Endothelial cell of umbilical vein (primary cell): ENCODE results near the gene GFI1B. TPM values are rescaled to one million over a fixed set of nuclear protein-coding genes. Genes with fewer than 3 reads are reported as not detected.

Experiments
- BruUV-seq: library from RNA; stranded (reverse); fragments of 400-500 nt; replicated peaks from 2 replicates; lab custom pipeline; 2021; lab: Mats Ljungman, UMichigan
- CTCF ChIA-PET: fragments of 300-600, 350-600 bp; sonication (Branson Sonifier 250); formaldehyde crosslinking; loops from one replicate; lab custom pipeline; 2021; ENCODE audit warnings: antibody characterized with exemption, inconsistent platforms; lab: Charles Lee
- POLR2A ChIA-PET: fragments of 300-600, 350-600 bp; sonication (Branson Sonifier 250); formaldehyde crosslinking; loops from one replicate; lab custom pipeline; 2021; ENCODE audit warnings: antibody characterized with exemption, inconsistent platforms; lab: Charles Lee
- DNase-seq: peaks from one replicate; pipeline ENCODE4 v3.0.0-alpha.2; 2011; ENCODE audit warnings: low read depth, low spot score
- FAIRE-seq: peaks from 2 replicates; lab custom pipeline; 2011; peaks lifted over from hg19 to GRCh38; lab: Jason Lieb, UNC
- H2AFZ ChIP-seq: 2 replicates; pipeline ENCODE4 v1.6.0; 2012; ENCODE audit warnings: low read depth, low read length, control low read depth, inconsistent platforms
- H3K27ac ChIP-seq: 2 replicates; pipeline ENCODE4 v1.5.1; 2011; ENCODE audit warnings: low read depth, mild to moderate bottlenecking, control low read depth, low read length, moderate library complexity; ENCODE audit not compliant: insufficient read depth
- H3K27me3 ChIP-seq, 2 experiments: 2 replicates each; pipeline versions ENCODE4 v1.6.0 to v1.6.1; 2011; ENCODE audit warnings: low read length in 2 of 2, mixed read lengths in 1 of 2; ENCODE audit not compliant: control insufficient read depth in 2 of 2, insufficient read depth in 2 of 2
- H3K36me3 ChIP-seq, 2 experiments: 2 replicates in 1 of 2; 3 replicates in 1 of 2; pipeline ENCODE4 v1.5.1; 2011; ENCODE audit warnings: low read length in 2 of 2, mild to moderate bottlenecking in 1 of 2, moderate library complexity in 1 of 2; ENCODE audit not compliant: control insufficient read depth in 2 of 2, insufficient read depth in 2 of 2; ENCODE audit errors: extremely low read depth in 1 of 2
- H3K4me1 ChIP-seq: 3 replicates; pipeline ENCODE4 v1.5.1; 2011; ENCODE audit warnings: mild to moderate bottlenecking, low read length; ENCODE audit not compliant: control insufficient read depth, insufficient read depth; ENCODE audit errors: extremely low read depth
- H3K4me2 ChIP-seq: 2 replicates; pipeline ENCODE4 v1.6.1; 2011; ENCODE audit warnings: low read length, control low read depth, mixed read lengths; ENCODE audit not compliant: insufficient read depth
- H3K4me3 ChIP-seq, 3 experiments: fragments of 200-600 bp in 1 of 3; sonication (generic), shearing (Covaris generic) in 1 of 3; replicated peaks in 1 of 3; 2 replicates each; pipeline ENCODE4 v1.5.1; 2011 to 2016; ENCODE audit warnings: control low read depth in 3 of 3, low read length in 3 of 3, mild to moderate bottlenecking in 2 of 3, inconsistent platforms in 1 of 3, low read depth in 1 of 3, moderate library complexity in 1 of 3; ENCODE audit not compliant: insufficient read depth in 1 of 3
- H3K79me2 ChIP-seq: 2 replicates; pipeline ENCODE4 v1.6.0; 2012; ENCODE audit warnings: low read length, inconsistent platforms; ENCODE audit not compliant: control insufficient read depth, insufficient read depth
- H3K9ac ChIP-seq: replicated peaks from 2 replicates; pipeline ENCODE3; 2011; ENCODE audit warnings: low read length, control low read depth; ENCODE audit not compliant: insufficient read depth; ENCODE audit errors: extremely low read depth
- H3K9me1 ChIP-seq: replicated peaks from 3 replicates; pipeline ENCODE4 v1.6.0; 2011; ENCODE audit warnings: mild to moderate bottlenecking, low read length; ENCODE audit not compliant: control insufficient read depth, insufficient read depth; ENCODE audit errors: extremely low read depth
- H3K9me3 ChIP-seq: replicated peaks from 2 replicates; pipeline ENCODE4 v1.5.1; 2012; ENCODE audit warnings: low read length, inconsistent platforms; ENCODE audit not compliant: control insufficient read depth, insufficient read depth
- H4K20me1 ChIP-seq: replicated peaks from 2 replicates; pipeline ENCODE3; 2011; ENCODE audit warnings: mild to moderate bottlenecking, low read length; ENCODE audit not compliant: control insufficient read depth, insufficient read depth; ENCODE audit errors: extremely low read depth
- CTCF ChIP-seq, 2 donors: IDR thresholded peaks; 1 replicate in 1 of 2; 2 replicates in 1 of 2; pipeline ENCODE4 v1.5.1; 2011; ENCODE audit warnings: low read length in 2 of 2, mild to moderate bottlenecking in 2 of 2, moderate library complexity in 2 of 2, control low read depth in 1 of 2, inconsistent platforms in 1 of 2, low read depth in 1 of 2; ENCODE audit not compliant: insufficient read depth in 1 of 2; ENCODE audit errors: extremely low read depth in 1 of 2
- EZH2 ChIP-seq: IDR thresholded peaks from 2 replicates; pipeline ENCODE4 v1.6.1; 2012; ENCODE audit warnings: borderline replicate concordance, low read depth, mild to moderate bottlenecking, moderate library complexity, low read length, inconsistent platforms; ENCODE audit not compliant: severe bottlenecking
- FOS ChIP-seq: IDR thresholded peaks from 2 replicates; pipeline ENCODE4 v1.6.1; 2011; ENCODE audit warnings: mild to moderate bottlenecking, low read length, moderate library complexity, borderline replicate concordance; ENCODE audit not compliant: insufficient read depth
- JUN ChIP-seq: IDR thresholded peaks from 2 replicates; pipeline ENCODE4 v1.6.1; 2011; ENCODE audit warnings: borderline replicate concordance, low read depth; ENCODE audit not compliant: insufficient read length, insufficient read depth
- MAX ChIP-seq: IDR thresholded peaks from 2 replicates; pipeline ENCODE4 v1.6.1; 2011; ENCODE audit not compliant: insufficient read depth, insufficient read length
- MYC ChIP-seq: IDR thresholded peaks from one replicate; pipeline ENCODE4 v1.6.1; 2011; ENCODE audit warnings: mild to moderate bottlenecking, low read depth, low read length
- POLR2A ChIP-seq: IDR thresholded peaks from 2 replicates; pipeline ENCODE4 v1.6.1; 2012; ENCODE audit warnings: low read depth, mild to moderate bottlenecking, control low read depth, low read length
- POLR2AphosphoS5 ChIP-seq: IDR thresholded peaks from 2 replicates; pipeline ENCODE4 v1.6.1; 2012; ENCODE audit warnings: low read depth, mild to moderate bottlenecking, control low read depth, low read length, moderate library complexity; ENCODE audit not compliant: insufficient read depth
- dilution Hi-C: fragments of 300-500 bp; cut with MboI; formaldehyde crosslinking; loops from one replicate; pipeline ENCODE4 v1.15.0; 2019; ENCODE audit warnings: low sequenced_read_pairs; ENCODE audit not compliant: extremely low pct_ligation_motif_present
- intact Hi-C: fragments of 100-400 bp; cut with micrococcal nuclease; formaldehyde crosslinking; loops from one replicate; pipeline ENCODE4 v1.10.0; 2022
- polyA plus RNA-seq, 4 experiments: library from polyadenylated mRNA; depleted of rRNA in 3 of 4; stranded (reverse) in 3 of 4; unstranded in 1 of 4; fragments of >200 nt; gene quantifications; 2 replicates each; pipeline versions ENCODE4 v1.2.1 to v1.2.3, GENCODE V29; 2011 to 2012; ENCODE audit warnings: missing spikeins in 1 of 4
- total RNA-seq: library from RNA; stranded (reverse); gene quantifications from 2 replicates; pipeline ENCODE4 v1.2.3, GENCODE V29; 2021

Gene GFI1B
- total and polyA plus RNA-seq, 2 donors (not counting 3 experiments of a cell fraction or from before 2014, with no cell fraction given) = 0.04 TPM; not detected in 1

GRCh38 chr9:133008824-133009223 lies 30.3 kb downstream of the GFI1B start:
- no TSS peak for BruUV-seq
- Histone ChIP-seq H3K36me3 (no peaks in the 10 kb centered on the region), H3K4me1 (no peaks in the 10 kb centered on the region), H3K9ac (no peak overlapping the region), H2AFZ (no peak overlapping the region), H3K4me2 (no peak overlapping the region), H4K20me1 (no peaks in the 10 kb centered on the region), H3K4me3 (no peak overlapping the region), H3K9me1 (no peaks in the 10 kb centered on the region), H3K9me3 (no peaks in the 10 kb centered on the region), H3K27me3 (peaks cover 0 to 2% of the 10 kb centered on the region in 2 experiments), H3K27ac (no peak overlapping the region), H3K79me2 (no peaks in the 10 kb centered on the region)
- DNase-seq = no peak
- no peak for FAIRE-seq
- dilution Hi-C loops (no loop called here), intact Hi-C loops (no loop called here)
- POLR2A ChIA-PET = no interaction called here
- CTCF ChIA-PET = no interaction called here
- TF ChIP-seq CTCF (IDR thresholded peaks at IDR 0.05; ENCODE audit: extremely low read depth in 1 of 2, insufficient read depth in 1 of 2, low read depth in 1 of 2, low read length in 2 of 2) = no peak
- no peak for TF ChIP-seq POLR2A
- TF ChIP-seq MAX = no peak
- no peak for TF ChIP-seq MYC
- TF ChIP-seq POLR2AphosphoS5 = no peak
- TF ChIP-seq FOS = no peak
- TF ChIP-seq JUN = no peak
- TF ChIP-seq EZH2 = no peak
